ENCODE results near the gene BCKDHB.

DNA sequence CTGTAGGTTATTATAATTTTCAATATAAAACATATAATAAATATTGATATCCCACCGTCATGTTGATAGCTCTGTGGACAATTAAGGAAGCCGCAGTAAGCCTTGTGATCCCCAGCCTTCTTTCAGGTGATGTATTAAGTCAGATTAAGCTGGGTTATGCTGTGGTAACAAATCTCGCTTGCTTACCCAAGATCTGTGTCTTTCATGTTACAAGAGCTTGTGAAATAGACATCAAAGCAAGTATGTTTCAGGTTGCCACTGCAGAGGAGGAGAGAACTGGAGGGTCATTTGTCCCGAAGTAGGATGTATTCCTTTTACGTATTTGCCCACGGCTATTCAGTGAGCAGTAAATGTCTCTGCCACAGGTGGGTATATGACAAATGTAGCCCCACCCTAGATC is 17.8 kb upstream of the BCKDHB start:
- TF ChIP-seq ERG (CRISPR knock-in tag; IDR thresholded peaks at IDR 0.05) (no peak), NFE2L1 (CRISPR knock-in tag; IDR thresholded peaks at IDR 0.05) (no peak), CTCF (IDR thresholded peaks at IDR 0.05) (no peak), IRF2 (CRISPR knock-in tag; IDR thresholded peaks at IDR 0.05; ENCODE audit: borderline replicate concordance, low read depth) (no peak), SP1 (CRISPR knock-in tag; conservative IDR thresholded peaks at IDR 0.05) (no peak)

Measured in WTC11 (cell line).